H1 (cell line): ENCODE data around the gene NPFF. TPM values are rescaled to one million over a fixed set of nuclear protein-coding genes. Genes with fewer than 3 reads are reported as not detected.

Experiments used
- CTCF ChIA-PET: fragments of 300-600 bp; sonication (Branson Sonifier 250); formaldehyde crosslinking; loops from one replicate; lab custom pipeline; 2021; ENCODE audit not compliant: partially characterized antibody; lab: Charles Lee
- POLR2A ChIA-PET: fragments of 300-600 bp; sonication (Branson Sonifier 250); formaldehyde crosslinking; loops from one replicate; lab custom pipeline; 2021; ENCODE audit warnings: inconsistent platforms; ENCODE audit not compliant: partially characterized antibody; lab: Charles Lee
- DNase-seq, 2 experiments: peaks; one replicate each; pipeline versions ENCODE4 v3.0.0 to v3.0.0-alpha.2; 2010 to 2022; ENCODE audit warnings: low spot score in 2 of 2, low read depth in 1 of 2, mixed read lengths in 1 of 2
- FAIRE-seq: peaks from 2 replicates; lab custom pipeline; 2011; peaks lifted over from hg19 to GRCh38; lab: Jason Lieb, UNC
- H2AFZ ChIP-seq: 2 replicates; pipeline ENCODE4 v1.8.1; 2012; ENCODE audit warnings: low read length, inconsistent platforms
- H2AK5ac ChIP-seq: 2 replicates; pipeline ENCODE4 v1.6.1; 2013; ENCODE audit warnings: low read depth, low read length
- H2BK120ac ChIP-seq: replicated peaks from 2 replicates; pipeline ENCODE3; 2013; ENCODE audit warnings: low read depth, low read length, inconsistent platforms
- H2BK12ac ChIP-seq: 2 replicates; pipeline ENCODE4 v1.6.1; 2013; ENCODE audit warnings: low read depth, low read length
- H2BK15ac ChIP-seq: 2 replicates; pipeline ENCODE4 v1.6.1; 2013; ENCODE audit warnings: low read length
- H2BK20ac ChIP-seq: 2 replicates; pipeline ENCODE4 v1.6.1; 2013; ENCODE audit warnings: low read length
- H2BK5ac ChIP-seq: 2 replicates; pipeline ENCODE4 v1.6.1; 2013; ENCODE audit warnings: low read depth, low read length
- H3K14ac ChIP-seq: 2 replicates; pipeline ENCODE4 v1.6.1; 2013; ENCODE audit warnings: inconsistent platforms; ENCODE audit not compliant: insufficient read length
- H3K18ac ChIP-seq: 2 replicates; pipeline ENCODE4 v1.6.1; 2013; ENCODE audit warnings: low read length; ENCODE audit errors: extremely low read depth
- H3K23ac ChIP-seq: 2 replicates; pipeline ENCODE4 v1.6.1; 2013; ENCODE audit warnings: inconsistent platforms; ENCODE audit not compliant: insufficient read length
- H3K23me2 ChIP-seq: 2 replicates; pipeline ENCODE4 v1.6.1; 2013; ENCODE audit warnings: low read depth, low read length
- H3K27ac ChIP-seq: 2 replicates; pipeline ENCODE4 v1.6.1; 2011; ENCODE audit warnings: low read depth, low read length, inconsistent platforms
- H3K27me3 ChIP-seq, 4 experiments: replicated peaks in 1 of 4; 1 replicate in 1 of 4; 2 replicates in 3 of 4; pipeline versions ENCODE4 v1.6.1 to v1.8.1; 2011 to 2013; ENCODE audit warnings: low read length in 3 of 4, mild to moderate bottlenecking in 3 of 4, inconsistent platforms in 2 of 4, mixed read lengths in 2 of 4, moderate library complexity in 1 of 4; ENCODE audit not compliant: control insufficient read depth in 3 of 4, insufficient read depth in 3 of 4; ENCODE audit errors: extremely low read depth in 1 of 4
- H3K36me3 ChIP-seq, 4 experiments: 2 replicates each; pipeline versions ENCODE4 v1.6.1 to v1.8.1; 2011 to 2013; ENCODE audit warnings: mild to moderate bottlenecking in 4 of 4, low read length in 3 of 4, moderate library complexity in 2 of 4, control low read depth in 1 of 4, inconsistent platforms in 1 of 4; ENCODE audit not compliant: insufficient read depth in 4 of 4, control insufficient read depth in 2 of 4
- H3K4ac ChIP-seq: replicated peaks from 2 replicates; pipeline ENCODE3; 2013; ENCODE audit warnings: low read length, low read depth, mixed read lengths, inconsistent platforms; ENCODE audit not compliant: insufficient read length
- H3K4me1 ChIP-seq, 4 experiments: replicated peaks in 1 of 4; 1 replicate in 1 of 4; 2 replicates in 3 of 4; pipeline versions ENCODE4 v1.6.1 to v1.8.1; 2011 to 2013; ENCODE audit warnings: low read length in 3 of 4, inconsistent platforms in 2 of 4, mixed read lengths in 1 of 4; ENCODE audit not compliant: insufficient read depth in 4 of 4, control insufficient read depth in 3 of 4
- H3K4me2 ChIP-seq, 2 experiments: 2 replicates each; pipeline versions ENCODE4 v1.6.1 to v1.8.1; 2011 to 2013; ENCODE audit warnings: low read depth in 2 of 2, low read length in 2 of 2, control low read depth in 1 of 2, inconsistent platforms in 1 of 2, mild to moderate bottlenecking in 1 of 2; ENCODE audit not compliant: insufficient read depth in 1 of 2
- H3K4me3 ChIP-seq, 4 experiments: fragments of 200-600, 300-600 bp in 1 of 4; sonication (generic), shearing (Covaris generic), sonication (Bioruptor Twin) in 1 of 4; 2 replicates each; pipeline versions ENCODE4 v1.5.1 to v1.8.1; 2011 to 2016; ENCODE audit warnings: low read length in 4 of 4, low read depth in 3 of 4, control low read depth in 2 of 4, inconsistent platforms in 2 of 4, mild to moderate bottlenecking in 2 of 4, mixed read lengths in 1 of 4, moderate library complexity in 1 of 4; ENCODE audit not compliant: insufficient read depth in 2 of 4; ENCODE audit errors: extremely low read depth in 1 of 4
- H3K56ac ChIP-seq: replicated peaks from 2 replicates; pipeline ENCODE3; 2013; ENCODE audit warnings: low read depth, mild to moderate bottlenecking, mixed read lengths, low read length, inconsistent platforms; ENCODE audit not compliant: insufficient read length
- H3K79me1 ChIP-seq: 2 replicates; pipeline ENCODE4 v1.6.1; 2013; ENCODE audit warnings: low read depth, low read length, control low read depth
- H3K79me2 ChIP-seq, 2 experiments: 2 replicates each; pipeline versions ENCODE4 v1.6.1 to v1.8.1; 2012 to 2013; ENCODE audit warnings: low read length in 2 of 2, mild to moderate bottlenecking in 2 of 2, inconsistent platforms in 1 of 2; ENCODE audit not compliant: insufficient read depth in 2 of 2, control insufficient read depth in 1 of 2
- H3K9ac ChIP-seq, 4 experiments: replicated peaks in 1 of 4; 1 replicate in 1 of 4; 2 replicates in 3 of 4; pipeline versions ENCODE4 v1.6.1 to v1.8.1; 2011 to 2013; ENCODE audit warnings: low read depth in 3 of 4, low read length in 3 of 4, control low read depth in 2 of 4, mild to moderate bottlenecking in 2 of 4, moderate library complexity in 2 of 4, inconsistent platforms in 1 of 4; ENCODE audit errors: extremely low read depth in 1 of 4
- H3K9me3 ChIP-seq, 2 experiments: 2 replicates each; pipeline versions ENCODE4 v1.6.1 to v1.8.1; 2012 to 2013; ENCODE audit warnings: mild to moderate bottlenecking in 2 of 2, moderate library complexity in 2 of 2, control low read depth in 1 of 2, inconsistent platforms in 1 of 2, low read depth in 1 of 2, low read length in 1 of 2, mixed read lengths in 1 of 2; ENCODE audit not compliant: insufficient read depth in 2 of 2
- H4K20me1 ChIP-seq, 2 experiments: replicated peaks in 1 of 2; 2 replicates each; pipeline versions ENCODE3 to v1.8.1; 2011 to 2013; ENCODE audit warnings: inconsistent platforms in 2 of 2, low read length in 2 of 2, mild to moderate bottlenecking in 1 of 2; ENCODE audit not compliant: insufficient read depth in 2 of 2, control insufficient read depth in 1 of 2
- H4K5ac ChIP-seq: 2 replicates; pipeline ENCODE4 v1.6.1; 2013; ENCODE audit warnings: low read length, low read depth, mixed read lengths, inconsistent platforms; ENCODE audit not compliant: insufficient read length
- H4K8ac ChIP-seq: 2 replicates; pipeline ENCODE4 v1.8.0; 2013; ENCODE audit warnings: mild to moderate bottlenecking, moderate library complexity, low read length, inconsistent platforms; ENCODE audit not compliant: insufficient read depth; ENCODE audit errors: extremely low read depth
- H4K91ac ChIP-seq: replicated peaks from 2 replicates; pipeline ENCODE3; 2013; ENCODE audit warnings: low read length, mixed read lengths, inconsistent platforms; ENCODE audit not compliant: insufficient read length
- CREB1 ChIP-seq: IDR thresholded peaks from 2 replicates; pipeline ENCODE4 v1.6.1; 2012; ENCODE audit warnings: inconsistent platforms
- JUN ChIP-seq: IDR thresholded peaks from 2 replicates; pipeline ENCODE4 v1.6.1; 2011; ENCODE audit warnings: low read depth, mild to moderate bottlenecking, improper control_type of control experiment, low read length
- KDM4A ChIP-seq: IDR thresholded peaks from one replicate; pipeline ENCODE4 v1.7.1; 2012; ENCODE audit warnings: low read depth, mild to moderate bottlenecking, moderate library complexity, low read length, inconsistent platforms; ENCODE audit not compliant: severe bottlenecking
- SP4 ChIP-seq: IDR thresholded peaks from 2 replicates; pipeline ENCODE4 v1.6.1; 2012; ENCODE audit warnings: low read length, inconsistent platforms
- SUZ12 ChIP-seq: fragments of 200-600 bp; sonication (generic); IDR thresholded peaks from 2 replicates; pipeline ENCODE4 v1.6.1; 2012; ENCODE audit warnings: mild to moderate bottlenecking, inconsistent platforms, low read length, moderate library complexity, mixed read lengths
- TCF12 ChIP-seq: IDR thresholded peaks from 2 replicates; pipeline ENCODE4 v1.6.1; 2011; ENCODE audit warnings: low read depth, mild to moderate bottlenecking, low read length
- WGBS, 2 experiments: shearing (Covaris generic) in 1 of 2; methylation state at CpG; one replicate each; pipeline versions ENCODE4 v1.1.6 to v1.1.7; 2013 to 2015; ENCODE audit warnings: low lambda C conversion rate in 2 of 2, mixed read lengths in 2 of 2, inconsistent platforms in 1 of 2, low coverage in 1 of 2, missing lambda C conversion rate in 1 of 2; ENCODE audit not compliant: insufficient replicate concordance in 2 of 2, insufficient coverage in 1 of 2, insufficient read length in 1 of 2; ENCODE audit errors: extremely low coverage in 1 of 2, missing lambda C conversion rate in 1 of 2; 5-methylcytosine and 5-hydroxymethylcytosine counted together
- polyA plus RNA-seq, 7 experiments: library from polyadenylated mRNA; depleted of rRNA in 3 of 7; stranded (reverse) in 5 of 7; unstranded in 2 of 7; fragments of >200 nt in 5 of 7; fragments of 200-250 nt in 2 of 7; gene quantifications; 1 replicate in 5 of 7; 2 replicates in 1 of 7; 4 replicates in 1 of 7; pipeline versions ENCODE4 v1.2.1 to v1.2.3, GENCODE V29; 2011 to 2013; ENCODE audit warnings: missing spikeins in 2 of 7, mixed read lengths in 2 of 7
- total RNA-seq: library from RNA; stranded (reverse); fragmentation: NEBNext Ultra II Directional; extraction: Animal tissue kit (Norgen Biotek cat#: 25700); gene quantifications from 2 replicates; pipeline ENCODE4 v1.2.1, GENCODE V29; 2021
- TF ChIP-seq, protein P1 (sequence below): IDR thresholded peaks from 2 replicates; pipeline ENCODE4 v1.6.1; 2012; ENCODE audit warnings: inconsistent platforms

Gene NPFF
- total and polyA plus RNA-seq, 2 of the 8 experiments (the other 6 are each of a cell fraction or from before 2014, with no cell fraction given): not detected

DNA sequence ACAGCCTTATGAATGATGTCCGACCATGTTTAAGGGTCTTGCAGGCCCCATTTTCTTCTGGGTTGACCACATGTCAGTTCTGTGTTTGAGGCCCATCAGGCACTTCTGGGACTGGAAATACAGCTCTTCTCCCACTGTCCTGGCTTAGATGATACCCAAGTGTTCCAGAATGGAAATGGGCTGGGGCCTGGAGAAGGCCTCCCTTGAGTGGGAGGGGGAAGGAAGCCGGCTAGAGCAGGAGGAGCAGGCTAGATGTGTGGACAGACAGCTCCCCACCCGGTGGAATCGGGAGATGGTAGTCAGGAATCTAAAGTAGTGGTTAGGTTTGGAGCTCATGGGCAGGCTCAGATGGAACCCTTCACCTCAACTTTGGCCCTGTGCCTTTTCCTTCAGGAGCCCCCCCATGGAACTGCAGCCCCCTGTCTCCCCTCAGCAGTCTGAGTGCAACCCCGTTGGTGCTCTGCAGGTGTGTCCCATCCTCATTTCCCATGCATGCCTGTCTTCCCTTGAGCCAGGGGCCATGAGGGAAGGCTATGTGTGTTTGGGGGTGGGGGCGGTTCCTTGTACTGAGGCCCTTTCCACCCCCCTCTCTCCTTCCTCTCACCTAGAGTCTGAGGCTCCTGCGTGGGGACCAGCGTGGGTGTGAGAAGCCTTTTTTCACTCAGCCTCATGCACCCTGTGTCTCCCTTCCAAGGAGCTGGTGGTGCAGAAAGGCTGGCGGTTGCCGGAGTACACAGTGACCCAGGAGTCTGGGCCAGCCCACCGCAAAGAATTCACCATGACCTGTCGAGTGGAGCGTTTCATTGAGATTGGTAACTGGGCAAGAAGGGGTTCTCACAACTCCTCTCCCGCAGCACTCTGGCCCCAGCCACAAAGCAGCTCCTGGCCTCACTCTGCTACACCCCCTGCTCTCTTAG, 3.0 kb downstream of the NPFF start:
- ChIA-PET POLR2A (interaction anchor here (0.7 to 67.0 kb wide), 5 partner anchors 11 to 185 kb away, joined by 3 to 3397 read pairs (median 3); partner anchors contain the start of genes PCBP2 and PRR13), CTCF (interaction anchor here (0.6 to 3.9 kb wide), 9 partner anchors 8 to 183 kb away, joined by 3 to 20 read pairs (median 3); partner anchors contain the start of gene AAAS)
- no peak overlapping the region for H3K23ac ChIP-seq
- peaks cover 8% of the 10 kb centered on the region for H3K79me1 ChIP-seq
- no peak for DNase-seq
- no peaks in the 10 kb centered on the region for H3K9me3 ChIP-seq
- peaks cover 14% of the 10 kb centered on the region for H3K23me2 ChIP-seq
- H3K4ac ChIP-seq: no peak overlapping the region
- no peak overlapping the region for H3K4me3 ChIP-seq
- H2BK120ac ChIP-seq: no peak overlapping the region
- H4K20me1 ChIP-seq: peaks cover 0 to 4% of the 10 kb centered on the region in 2 experiments
- H3K79me2 ChIP-seq: peaks cover 0 to 12% of the 10 kb centered on the region in 2 experiments; a peak in 2 of 4 replicates
- peaks cover 0 to 15% (median 10%) of the 10 kb centered on the region in 4 experiments; a peak in 6 of 7 replicates for H3K4me1 ChIP-seq
- H3K18ac ChIP-seq: no peak overlapping the region
- H4K91ac ChIP-seq: no peak overlapping the region
- TF ChIP-seq SUZ12 (no peak), KDM4A (no peak), JUN (no peak), CREB1 (no peak), SP4 (no peak), TCF12 (no peak)
- TF ChIP-seq, protein P1, sequence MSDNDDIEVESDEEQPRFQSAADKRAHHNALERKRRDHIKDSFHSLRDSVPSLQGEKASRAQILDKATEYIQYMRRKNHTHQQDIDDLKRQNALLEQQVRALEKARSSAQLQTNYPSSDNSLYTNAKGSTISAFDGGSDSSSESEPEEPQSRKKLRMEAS: no peak
- no peak overlapping the region for H2AK5ac ChIP-seq
- H3K27ac ChIP-seq: no peak overlapping the region
- no peak overlapping the region for H2BK20ac ChIP-seq
- H3K14ac ChIP-seq: no peak overlapping the region
- no peak overlapping the region for H2BK12ac ChIP-seq
- no peak overlapping the region for H4K8ac ChIP-seq
- FAIRE-seq: no peak
- H3K27me3 ChIP-seq: no peaks in the 10 kb centered on the region
- no peak overlapping the region for H2BK5ac ChIP-seq
- 91% methylated on average over 14 of the region's 14 CpGs; no CpG with 5 or more reads in 1 of the 2 experiments for WGBS, 2 experiments
- H2BK15ac ChIP-seq: no peak overlapping the region
- H3K9ac ChIP-seq: no peak overlapping the region; a peak in 1 of 7 replicates
- no peak overlapping the region for H2AFZ ChIP-seq
- H3K56ac ChIP-seq: no peak overlapping the region
- peaks cover 9 to 23% (median 14%) of the 10 kb centered on the region in 4 experiments; a peak in 7 of 8 replicates for H3K36me3 ChIP-seq
- H4K5ac ChIP-seq: no peak overlapping the region
- H3K4me2 ChIP-seq: no peak overlapping the region
